GM06990 (cell line): ENCODE data around the gene ZNF654.

Experiments used
- DNase-seq: peaks from one replicate; pipeline ENCODE4 v3.0.0-alpha.2; 2011; ENCODE audit not compliant: insufficient read length; ENCODE audit errors: extremely low read depth
- H3K27me3 ChIP-seq: replicated peaks from 2 replicates; pipeline ENCODE4 v1.6.0; 2011; ENCODE audit warnings: low read length; ENCODE audit not compliant: control insufficient read depth, insufficient read depth
- H3K36me3 ChIP-seq: 2 replicates; pipeline ENCODE4 v1.5.1; 2011; ENCODE audit warnings: low read length; ENCODE audit not compliant: control insufficient read depth, insufficient read depth
- H3K4me3 ChIP-seq: replicated peaks from 2 replicates; pipeline ENCODE4 v1.5.1; 2011; ENCODE audit warnings: low read depth, mild to moderate bottlenecking, control low read depth, low read length
- CTCF ChIP-seq: IDR thresholded peaks from 2 replicates; pipeline ENCODE4 v1.5.1; 2011; ENCODE audit warnings: low read length, control low read depth, mild to moderate bottlenecking, inconsistent platforms; ENCODE audit not compliant: insufficient read depth, poor library complexity, severe bottlenecking

Gene ZNF654

GRCh38 chr3:88150806-88151205, 91.8 kb downstream of the ZNF654 start:
- DNase-seq, result peak; percentile 31
- TF ChIP-seq CTCF, result no peak
- H3K27me3 ChIP-seq, result no peaks in the 10 kb centered on the region
- no peaks in the 10 kb centered on the region; the same call in 1 of the 2 replicates for H3K36me3 ChIP-seq
- peak overlapping the region; percentile 100 for H3K4me3 ChIP-seq

GRCh38 chr3:88151358-88151757, 92.3 kb downstream of the ZNF654 start:
- H3K36me3 ChIP-seq, result no peaks in the 10 kb centered on the region; the same call in 1 of the 2 replicates
- peak overlapping the region; percentile 100 for H3K4me3 ChIP-seq
- peak; percentile 22 for DNase-seq
- TF ChIP-seq CTCF, result no peak
- no peaks in the 10 kb centered on the region for H3K27me3 ChIP-seq

GRCh38 chr3:88152841-88153240, 93.8 kb downstream of the ZNF654 start:
- Histone ChIP-seq H3K27me3 (no peaks in the 10 kb centered on the region), H3K4me3 (peak overlapping the region; percentile 45), H3K36me3 (no peaks in the 10 kb centered on the region; the same call in 1 of the 2 replicates)
- no peak for DNase-seq
- no peak for TF ChIP-seq CTCF

GRCh38 chr3:88166419-88166971, 107.4 kb downstream of the ZNF654 start:
- no peak for DNase-seq
- H3K27me3 ChIP-seq, result no peaks in the 10 kb centered on the region
- no peaks in the 10 kb centered on the region for H3K36me3 ChIP-seq
- no peak for TF ChIP-seq CTCF
- no peak overlapping the region for H3K4me3 ChIP-seq

- no peak for TF ChIP-seq CTCF
- no peak overlapping the region for H3K4me3 ChIP-seq
- no peak for DNase-seq
- no peaks in the 10 kb centered on the region for H3K36me3 ChIP-seq
- no peaks in the 10 kb centered on the region for H3K27me3 ChIP-seq
Measured at GRCh38 chr3:88167173-88167572, 108.1 kb downstream of the ZNF654 start.

GRCh38 chr3:88167704-88168103, 108.6 kb downstream of the ZNF654 start:
- H3K27me3 ChIP-seq, result no peaks in the 10 kb centered on the region
- DNase-seq, result no peak
- no peaks in the 10 kb centered on the region for H3K36me3 ChIP-seq
- H3K4me3 ChIP-seq, result no peak overlapping the region
- no peak for TF ChIP-seq CTCF
